ENCODE results near the gene IL18.

GRCh38 chr11:112206071-112206470 is 42.2 kb upstream of the IL18 start:
- TF ChIP-seq REST (IDR thresholded peaks at IDR 0.05; ENCODE audit: unreplicated experiment) (no peak), CTCF (conservative IDR thresholded peaks at IDR 0.05; ENCODE audit: low read depth in 2 of 2) (no peak), ETS1 (IDR thresholded peaks at IDR 0.05) (no peak), POLR2AphosphoS5 (IDR thresholded peaks at IDR 0.05; ENCODE audit: low read depth) (no peak), EZH2 (IDR thresholded peaks at IDR 0.05; ENCODE audit: low read depth, unreplicated experiment) (no peak), EZH2phosphoT487 (IDR thresholded peaks at IDR 0.05; ENCODE audit: unreplicated experiment) (no peak), STAT1 (IDR thresholded peaks at IDR 0.05; ENCODE audit: unreplicated experiment) (no peak)

Measured in GM23338 (cell line).